T-cell (primary cell): ENCODE data around the gene SCFD2. TPM values are rescaled to one million over a fixed set of nuclear protein-coding genes. Genes with fewer than 3 reads are reported as not detected.
A peak's percentile ranks its signal among the peaks of the same experiment; 100 is the strongest.

Experiments used
- ATAC-seq, 4 experiments: fragments of 200-7000 bp in 3 of 4; fragments of 150-1000 bp in 1 of 4; cut with Tn5 transposase; replicated peaks in 1 of 4; 1 replicate in 3 of 4; 2 replicates in 1 of 4; pipeline ENCODE4 v1.10.0; 2021; ENCODE audit warnings: moderate library complexity in 3 of 4, mild to moderate bottlenecking in 2 of 4, moderate number of reproducible peaks in 1 of 4
- CTCF ChIA-PET, 2 donors: fragments of 300-600 bp; sonication (Branson Sonifier 250); formaldehyde crosslinking; loops; one replicate each; lab custom pipeline; 2022; ENCODE audit warnings: antibody characterized with exemption in 2 of 2; lab: Charles Lee
- POLR2A ChIA-PET, 2 donors: fragments of 300-600 bp; sonication (Branson Sonifier 250); formaldehyde crosslinking; loops; one replicate each; lab custom pipeline; 2022; ENCODE audit warnings: antibody characterized with exemption in 2 of 2; lab: Charles Lee
- DNase-seq, 35 experiments: peaks; one replicate each; pipeline versions ENCODE4 v3.0.0 to v3.0.0-alpha.2; 2013 to 2023
- H3K27ac ChIP-seq: one replicate; pipeline ENCODE4 v1.5.1; 2013; ENCODE audit warnings: low read length
- H3K27me3 ChIP-seq, 2 experiments: replicated peaks in 1 of 2; 1 replicate in 1 of 2; 2 replicates in 1 of 2; pipeline versions ENCODE4 v1.6.1 to v1.7.0; 2013; ENCODE audit warnings: low read length in 1 of 2, mixed read lengths in 1 of 2; ENCODE audit not compliant: control insufficient read depth in 2 of 2, insufficient read depth in 2 of 2; ENCODE audit errors: extremely low read depth in 1 of 2
- H3K36me3 ChIP-seq, 2 donors: 1 replicate in 1 of 2; 2 replicates in 1 of 2; pipeline versions ENCODE4 v1.6.1 to v1.7.0; 2013; ENCODE audit warnings: low read length in 1 of 2; ENCODE audit not compliant: control insufficient read depth in 2 of 2, insufficient read depth in 1 of 2; ENCODE audit errors: extremely low read depth in 1 of 2
- H3K4me1 ChIP-seq, 2 experiments: 1 replicate in 1 of 2; 2 replicates in 1 of 2; pipeline versions ENCODE4 v1.6.1 to v1.7.0; 2013; ENCODE audit warnings: low read length in 2 of 2, mixed read lengths in 1 of 2; ENCODE audit not compliant: insufficient read depth in 2 of 2, control insufficient read depth in 1 of 2; ENCODE audit errors: extremely low read depth in 1 of 2
- H3K4me3 ChIP-seq, 2 donors: 1 replicate in 1 of 2; 2 replicates in 1 of 2; pipeline versions ENCODE4 v1.5.1 to v1.7.0; 2013; ENCODE audit warnings: mild to moderate bottlenecking in 2 of 2, low read length in 1 of 2, moderate library complexity in 1 of 2; ENCODE audit not compliant: control insufficient read depth in 1 of 2; ENCODE audit errors: extremely low read depth in 1 of 2
- H3K9me3 ChIP-seq: 2 replicates; pipeline ENCODE4 v1.7.0; 2013
- H3K27ac Mint-ChIP-seq, 2 donors: one replicate each; pipeline ENCODE4 v1.8.0; 2020 to 2021; ENCODE audit warnings: mild to moderate bottlenecking in 2 of 2, mixed read lengths in 2 of 2
- H3K27me3 Mint-ChIP-seq, 2 donors: one replicate each; pipeline ENCODE4 v1.8.0; 2021 to 2022; ENCODE audit warnings: mixed read lengths in 2 of 2
- H3K36me3 Mint-ChIP-seq: one replicate; pipeline ENCODE4 v1.8.0; 2021; ENCODE audit warnings: mixed read lengths
- H3K4me1 Mint-ChIP-seq, 3 donors: one replicate each; pipeline ENCODE4 v1.8.0; 2020 to 2022; ENCODE audit warnings: mixed read lengths in 3 of 3, mild to moderate bottlenecking in 1 of 3
- H3K4me3 Mint-ChIP-seq, 3 donors: one replicate each; pipeline ENCODE4 v1.8.0; 2020 to 2022; ENCODE audit warnings: mild to moderate bottlenecking in 3 of 3, mixed read lengths in 3 of 3, moderate library complexity in 3 of 3
- H3K9me3 Mint-ChIP-seq, 3 donors: one replicate each; pipeline ENCODE4 v1.8.0; 2020 to 2022; ENCODE audit warnings: mixed read lengths in 3 of 3
- WGBS: methylation state at CpG from one replicate; pipeline ENCODE4 v1.1.5; 2013; ENCODE audit warnings: missing lambda C conversion rate; ENCODE audit not compliant: insufficient coverage; 5-methylcytosine and 5-hydroxymethylcytosine counted together
- total RNA-seq, 35 experiments: library from RNA in 6 of 35; stranded (reverse) in 6 of 35; fragments of 120-200 nt in 1 of 35; gene quantifications; one replicate each; pipeline versions ENCODE4 v1.2.1 to v1.2.4 and lab custom pipeline; 2013 to 2026

The SCFD2 gene
- total RNA-seq, 5 donors from 2014 or later (not counting 1 experiment from before 2014, with no cell fraction given), result 19.0 to 28.9 (median 21.8) TPM

- DNase-seq (no peak), ATAC-seq (no peak)
- Mint-ChIP-seq H3K4me3 (no peak overlapping the region), H3K27ac (no peak overlapping the region), H3K36me3 (no peaks in the 10 kb centered on the region), H3K27me3 (peaks cover 22 to 23% of the 10 kb centered on the region in 2 donors), H3K4me1 (peaks cover 5 to 10% (median 10%) of the 10 kb centered on the region in 3 donors), H3K9me3 (no peaks in the 10 kb centered on the region)
- Histone ChIP-seq H3K27ac (no peak overlapping the region), H3K4me1 (peaks cover 4 to 16% of the 10 kb centered on the region in 2 experiments), H3K4me3 (no peak overlapping the region), H3K36me3 (no peaks in the 10 kb centered on the region), H3K27me3 (peaks cover 13 to 18% of the 10 kb centered on the region in 2 experiments), H3K9me3 (no peaks in the 10 kb centered on the region)
- ChIA-PET POLR2A (interaction anchor here in 1 of 2 donors (0.6 kb wide), 1 partner anchor 276 kb away, joined by 3 read pairs; no protein-coding TSS in a partner anchor), CTCF (no interaction called here)
- WGBS, result 100% methylated on average over 2 of the region's 5 CpGs
These were observed 501.1 kb downstream of the SCFD2 start for GRCh38 chr4:52864793-52865192.

GRCh38 chr4:52863324-52863723, 502.5 kb downstream of the SCFD2 start:
- POLR2A ChIA-PET, result interaction anchor here in 1 of 2 donors (0.6 kb wide), 1 partner anchor 141 kb away, joined by 3 read pairs; no protein-coding TSS in a partner anchor
- no peak for ATAC-seq

GRCh38 chr4:52862639-52863161, 503.2 kb downstream of the SCFD2 start:
- Mint-ChIP-seq H3K9me3 (peaks cover 0 to 6% (median 4%) of the 10 kb centered on the region in 3 donors), H3K4me1 (peaks cover 5 to 10% (median 10%) of the 10 kb centered on the region in 3 donors), H3K4me3 (peak overlapping the region; percentile 67 to 79 (median 71)), H3K27me3 (peaks cover 29 to 32% of the 10 kb centered on the region in 2 donors), H3K27ac (no peak overlapping the region), H3K36me3 (no peaks in the 10 kb centered on the region)
- ATAC-seq, result no peak
- ChIA-PET POLR2A (interaction anchor here in 1 of 2 donors (0.6 kb wide), 1 partner anchor 140 kb away, joined by 3 read pairs; no protein-coding TSS in a partner anchor), CTCF (interaction anchor here in 1 of 2 donors (1.1 kb wide), 1 partner anchor 1371 kb away, joined by 3 read pairs; no protein-coding TSS in a partner anchor)
- H3K36me3 ChIP-seq, result no peaks in the 10 kb centered on the region
- peak in 1 of 35 experiments; percentile 4 for DNase-seq
- H3K4me3 ChIP-seq, result peak overlapping the region; percentile 45 to 66
- H3K4me1 ChIP-seq, result peaks cover 4 to 16% of the 10 kb centered on the region in 2 experiments
- H3K27me3 ChIP-seq, result peaks cover 14 to 18% of the 10 kb centered on the region in 2 experiments
- no peaks in the 10 kb centered on the region for H3K9me3 ChIP-seq
- no peak overlapping the region for H3K27ac ChIP-seq
- 36% methylated on average over 22 of the region's 23 CpGs for WGBS

More at GRCh38 chr4:52863324-52863723, 502.5 kb downstream of the SCFD2 start:
- CTCF ChIA-PET, result interaction anchor here in 1 of 2 donors (1.1 kb wide), 1 partner anchor 1371 kb away, joined by 3 read pairs; no protein-coding TSS in a partner anchor
- Mint-ChIP-seq H3K9me3 (peaks cover 0 to under 1% (median 0%) of the 10 kb centered on the region in 3 donors), H3K4me1 (peaks cover 5 to 10% (median 10%) of the 10 kb centered on the region in 3 donors), H3K36me3 (no peaks in the 10 kb centered on the region), H3K27ac (no peak overlapping the region), H3K4me3 (peak overlapping the region; percentile 67 to 79 (median 71)), H3K27me3 (peaks cover 25 to 32% of the 10 kb centered on the region in 2 donors)
- no peaks in the 10 kb centered on the region for H3K36me3 ChIP-seq
- 98% methylated on average over 5 of the region's 6 CpGs for WGBS
- peaks cover 4 to 16% of the 10 kb centered on the region in 2 experiments for H3K4me1 ChIP-seq
- H3K4me3 ChIP-seq, result no peak overlapping the region
- H3K27ac ChIP-seq, result no peak overlapping the region
- no peaks in the 10 kb centered on the region for H3K9me3 ChIP-seq
- peaks cover 14 to 18% of the 10 kb centered on the region in 2 experiments for H3K27me3 ChIP-seq
- DNase-seq, result no peak

GRCh38 chr4:52861879-52862616, 503.8 kb downstream of the SCFD2 start, which contains the start of gene RASL11B:
Gene RASL11B (plus strand): TSS chr4:52862317. CDS start chr4:52862508, 191 bp downstream.
- Mint-ChIP-seq H3K4me3 (peak within 1 kb of the TSS; percentile 67 to 79 (median 71)), H3K9me3 (peaks cover 0 to 7% (median 4%) of the 10 kb centered on the region in 3 donors), H3K36me3 (no peaks in the 10 kb centered on the region), H3K27ac (no peak within 1 kb of the TSS), H3K27me3 (peaks cover 35% of the 10 kb centered on the region in 2 donors), H3K4me1 (peaks cover 5 to 10% (median 10%) of the 10 kb centered on the region in 3 donors)
- POLR2A ChIA-PET, result no interaction called here
- peaks cover 14 to 20% of the 10 kb centered on the region in 2 experiments for H3K27me3 ChIP-seq
- peak within 1 kb of the TSS; percentile 45 to 69 for H3K4me3 ChIP-seq
- H3K9me3 ChIP-seq, result no peaks in the 10 kb centered on the region
- H3K27ac ChIP-seq, result no peak within 1 kb of the TSS
- under 1% methylated on average over 77 of the region's 94 CpGs for WGBS
- peaks cover 4 to 17% of the 10 kb centered on the region in 2 experiments for H3K4me1 ChIP-seq
- ATAC-seq (peak; percentile 97 to 99 (median 98)), DNase-seq (peak; percentile 56 to 89 (median 76))
- no peaks in the 10 kb centered on the region for H3K36me3 ChIP-seq
- CTCF ChIA-PET, result interaction anchor here (1.1 kb wide), 2 partner anchors 149 to 1372 kb away, joined by 3 to 4 read pairs; no protein-coding TSS in a partner anchor

GRCh38 chr4:52861171-52861823, 504.6 kb downstream of the SCFD2 start:
- H3K27me3 ChIP-seq, result peaks cover 14 to 23% of the 10 kb centered on the region in 2 experiments
- Mint-ChIP-seq H3K27ac (no peak overlapping the region), H3K36me3 (no peaks in the 10 kb centered on the region), H3K4me3 (peak overlapping the region; percentile 63 to 79 (median 71)), H3K4me1 (peaks cover 5 to 10% (median 10%) of the 10 kb centered on the region in 3 donors), H3K9me3 (peaks cover 0 to 7% (median 4%) of the 10 kb centered on the region in 3 donors), H3K27me3 (peaks cover 36 to 43% of the 10 kb centered on the region in 2 donors)
- DNase-seq (peak in 1 of 35 experiments; percentile 4), ATAC-seq (no peak)
- no peaks in the 10 kb centered on the region for H3K9me3 ChIP-seq
- peak overlapping the region; percentile 39 to 69 for H3K4me3 ChIP-seq
- peaks cover 4 to 20% of the 10 kb centered on the region in 2 experiments for H3K4me1 ChIP-seq
- H3K36me3 ChIP-seq, result no peaks in the 10 kb centered on the region
- no peak overlapping the region for H3K27ac ChIP-seq
- WGBS, result 55% methylated on average over 16 of the region's 26 CpGs
- POLR2A ChIA-PET, result no interaction called here
- CTCF ChIA-PET, result interaction anchor here (0.5 to 1.1 kb wide), 3 partner anchors 10 to 1373 kb away, joined by 3 to 4 read pairs (median 4); no protein-coding TSS in a partner anchor
